Embryonic facial prominence (tissue), 1 donor: ENCODE results near the gene SPTBN4.
A peak's percentile ranks its signal among the peaks of the same experiment; 100 is the strongest.

Source experiments
- DNase-seq: peaks from one replicate; pipeline ENCODE4 v3.0.0-alpha.2; 2016; ENCODE audit errors: extremely low spot score

The SPTBN4 gene

GRCh38 chr19:40603071-40603388, 136.2 kb downstream of the SPTBN4 start:
- no peak for DNase-seq

GRCh38 chr19:40603389-40604170, 136.8 kb downstream of the SPTBN4 start:
- DNase-seq: peak; percentile 88

GRCh38 chr19:40604171-40604646, 137.4 kb downstream of the SPTBN4 start:
- DNase-seq: no peak

GRCh38 chr19:40604647-40605215, 137.9 kb downstream of the SPTBN4 start:
- no peak for DNase-seq

GRCh38 chr19:40605216-40605971, 138.6 kb downstream of the SPTBN4 start:
- DNase-seq: no peak

- no peak for DNase-seq
These were observed 140.8 kb downstream of the SPTBN4 start for GRCh38 chr19:40607311-40608239.

- no peak for DNase-seq
These were observed 141.4 kb downstream of the SPTBN4 start for GRCh38 chr19:40608240-40608621.

GRCh38 chr19:40608957-40609356, 142.2 kb downstream of the SPTBN4 start:
- DNase-seq: no peak

GRCh38 chr19:40609561-40610395, 143.0 kb downstream of the SPTBN4 start:
- no peak for DNase-seq

GRCh38 chr19:40610396-40611064, 143.7 kb downstream of the SPTBN4 start:
- no peak for DNase-seq

GRCh38 chr19:40611096-40611495, 144.3 kb downstream of the SPTBN4 start:
- no peak for DNase-seq

GRCh38 chr19:40611900-40612698, 145.3 kb downstream of the SPTBN4 start:
- DNase-seq: no peak

GRCh38 chr19:40612831-40613689, 146.3 kb downstream of the SPTBN4 start:
- no peak for DNase-seq

GRCh38 chr19:40613690-40614621, 147.2 kb downstream of the SPTBN4 start:
- no peak for DNase-seq

GRCh38 chr19:40614622-40615411, 148.0 kb downstream of the SPTBN4 start:
- no peak for DNase-seq

GRCh38 chr19:40616178-40616577, 149.4 kb downstream of the SPTBN4 start:
- no peak for DNase-seq
